NCI-H1105 treated with DMSO at 0.1 percent for 48 hours (cell line): ENCODE data around the gene ZGLP1.
A peak's percentile ranks its signal among the peaks of the same experiment; 100 is the strongest.

Experiments
- DNase-seq: peaks from one replicate; lab custom pipeline; 2025; lab: John Stamatoyannopoulos, UW

ZGLP1 gene

DNA sequence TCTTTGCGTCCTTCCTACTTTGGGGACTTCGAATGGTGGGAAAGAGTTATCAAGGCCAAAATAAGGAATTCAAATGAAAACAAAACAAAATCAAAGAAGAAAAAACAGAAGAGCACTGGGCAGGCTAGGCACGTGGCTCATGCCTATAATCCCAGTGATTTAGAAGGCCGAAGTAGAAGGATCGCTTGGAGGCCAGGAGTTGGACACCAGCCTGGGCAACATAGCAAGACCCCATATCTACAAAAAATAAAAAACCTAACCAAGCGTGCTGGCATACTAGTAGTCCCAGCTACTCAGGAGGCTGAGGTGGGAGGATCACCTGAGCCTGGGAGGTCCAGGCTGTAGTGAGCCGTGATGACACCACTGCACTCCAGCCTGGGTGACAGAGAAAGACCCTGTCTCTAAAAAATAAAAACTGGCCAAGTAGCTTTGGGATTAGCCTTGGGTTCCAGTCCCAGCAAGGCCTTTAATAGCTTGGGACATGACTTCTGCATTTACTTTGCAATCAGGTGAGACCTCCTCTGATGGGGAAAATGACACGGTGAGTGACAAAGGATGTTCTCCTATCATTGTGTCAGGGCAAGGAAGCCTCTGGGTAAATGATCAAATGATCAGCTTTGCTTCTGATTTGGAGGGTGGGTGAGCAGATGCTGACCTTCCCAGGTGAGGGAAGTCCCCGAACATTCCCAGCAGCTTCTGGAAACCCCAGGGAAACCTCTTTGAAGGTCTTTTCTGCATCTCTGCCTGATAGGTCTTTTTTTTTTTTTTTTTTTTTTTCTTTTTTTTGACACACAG lies 31.6 kb downstream of the ZGLP1 start:
- DNase-seq, result no peak

DNA sequence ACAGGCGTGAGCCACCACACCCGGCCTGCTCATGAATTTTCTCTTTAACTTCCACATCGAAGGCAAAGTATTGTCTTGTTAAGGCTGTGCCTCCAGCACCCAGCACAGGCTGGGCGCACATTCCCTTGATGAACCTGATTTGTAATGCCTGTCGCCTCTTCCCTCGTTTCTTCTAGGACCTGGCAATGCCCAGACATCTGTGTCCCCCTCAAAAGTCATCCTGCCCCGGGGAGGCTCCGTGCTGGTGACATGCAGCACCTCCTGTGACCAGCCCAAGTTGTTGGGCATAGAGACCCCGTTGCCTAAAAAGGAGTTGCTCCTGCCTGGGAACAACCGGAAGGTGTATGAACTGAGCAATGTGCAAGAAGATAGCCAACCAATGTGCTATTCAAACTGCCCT lies 35.0 kb downstream of the ZGLP1 start:
- no peak for DNase-seq

DNA sequence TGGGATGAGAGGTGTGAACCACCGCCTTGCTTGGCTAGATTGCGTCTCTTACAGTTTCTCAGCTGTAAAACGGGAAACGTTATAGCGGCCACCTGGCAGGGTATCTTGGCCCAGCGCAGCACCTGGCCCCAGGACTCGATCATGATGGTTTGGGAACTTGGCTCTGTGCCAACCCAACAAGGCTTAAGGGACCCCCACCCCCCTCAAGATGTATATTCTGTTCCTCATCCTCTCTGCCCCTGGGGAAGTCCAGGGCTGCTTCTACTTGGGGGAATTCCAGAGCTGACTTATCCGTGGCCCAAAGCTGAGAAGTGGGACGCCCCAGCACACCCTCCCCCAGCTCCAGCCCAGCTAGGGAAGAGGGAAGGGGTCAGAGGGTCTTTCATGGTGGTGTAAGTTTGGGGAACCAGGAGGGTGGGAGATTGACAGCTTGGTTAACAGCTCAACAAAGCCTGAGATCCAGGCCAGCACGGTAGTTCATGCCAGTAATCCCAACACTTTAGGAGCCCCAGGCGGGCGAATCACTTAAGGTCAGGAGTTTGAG lies 38.0 kb downstream of the ZGLP1 start:
- DNase-seq, result no peak

DNA sequence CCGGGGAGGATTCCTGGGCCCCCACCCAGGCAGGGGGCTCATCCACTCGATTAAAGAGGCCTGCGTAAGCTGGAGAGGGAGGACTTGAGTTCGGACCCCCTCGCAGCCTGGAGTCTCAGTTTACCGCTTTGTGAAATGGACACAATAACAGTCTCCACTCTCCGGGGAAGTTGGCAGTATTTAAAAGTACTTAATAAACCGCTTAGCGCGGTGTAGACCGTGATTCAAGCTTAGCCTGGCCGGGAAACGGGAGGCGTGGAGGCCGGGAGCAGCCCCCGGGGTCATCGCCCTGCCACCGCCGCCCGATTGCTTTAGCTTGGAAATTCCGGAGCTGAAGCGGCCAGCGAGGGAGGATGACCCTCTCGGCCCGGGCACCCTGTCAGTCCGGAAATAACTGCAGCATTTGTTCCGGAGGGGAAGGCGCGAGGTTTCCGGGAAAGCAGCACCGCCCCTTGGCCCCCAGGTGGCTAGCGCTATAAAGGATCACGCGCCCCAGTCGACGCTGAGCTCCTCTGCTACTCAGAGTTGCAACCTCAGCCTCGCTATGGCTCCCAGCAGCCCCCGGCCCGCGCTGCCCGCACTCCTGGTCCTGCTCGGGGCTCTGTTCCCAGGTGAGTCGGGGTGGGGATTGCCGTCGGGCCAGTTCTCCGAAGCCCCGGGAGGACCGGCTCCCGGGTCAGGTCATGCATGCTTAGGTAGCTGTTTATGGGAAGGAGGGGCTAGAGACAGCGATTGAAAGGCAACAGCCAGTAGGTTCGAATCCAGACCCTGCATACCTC lies 38.8 kb downstream of the ZGLP1 start, which contains the start of gene ICAM1:
Gene ICAM1, plus strand, starts transcription at position 505 of the 779 bp plus-strand sequence. Its CDS starts 40 bp downstream, at position 545.
- DNase-seq, result peak; percentile 4

DNA sequence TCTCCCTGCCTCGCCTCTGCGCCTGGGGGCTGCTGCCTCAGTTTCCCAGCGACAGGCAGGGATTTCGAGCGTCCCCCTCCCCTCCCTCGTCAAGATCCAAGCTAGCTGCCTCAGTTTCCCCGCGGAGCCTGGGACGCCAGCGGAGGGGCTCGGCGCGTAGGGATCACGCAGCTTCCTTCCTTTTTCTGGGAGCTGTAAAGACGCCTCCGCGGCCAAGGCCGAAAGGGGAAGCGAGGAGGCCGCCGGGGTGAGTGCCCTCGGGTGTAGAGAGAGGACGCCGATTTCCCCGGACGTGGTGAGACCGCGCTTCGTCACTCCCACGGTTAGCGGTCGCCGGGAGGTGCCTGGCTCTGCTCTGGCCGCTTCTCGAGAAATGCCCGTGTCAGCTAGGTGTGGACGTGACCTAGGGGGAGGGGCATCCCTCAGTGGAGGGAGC lies 39.4 kb downstream of the ZGLP1 start:
- DNase-seq, result no peak

DNA sequence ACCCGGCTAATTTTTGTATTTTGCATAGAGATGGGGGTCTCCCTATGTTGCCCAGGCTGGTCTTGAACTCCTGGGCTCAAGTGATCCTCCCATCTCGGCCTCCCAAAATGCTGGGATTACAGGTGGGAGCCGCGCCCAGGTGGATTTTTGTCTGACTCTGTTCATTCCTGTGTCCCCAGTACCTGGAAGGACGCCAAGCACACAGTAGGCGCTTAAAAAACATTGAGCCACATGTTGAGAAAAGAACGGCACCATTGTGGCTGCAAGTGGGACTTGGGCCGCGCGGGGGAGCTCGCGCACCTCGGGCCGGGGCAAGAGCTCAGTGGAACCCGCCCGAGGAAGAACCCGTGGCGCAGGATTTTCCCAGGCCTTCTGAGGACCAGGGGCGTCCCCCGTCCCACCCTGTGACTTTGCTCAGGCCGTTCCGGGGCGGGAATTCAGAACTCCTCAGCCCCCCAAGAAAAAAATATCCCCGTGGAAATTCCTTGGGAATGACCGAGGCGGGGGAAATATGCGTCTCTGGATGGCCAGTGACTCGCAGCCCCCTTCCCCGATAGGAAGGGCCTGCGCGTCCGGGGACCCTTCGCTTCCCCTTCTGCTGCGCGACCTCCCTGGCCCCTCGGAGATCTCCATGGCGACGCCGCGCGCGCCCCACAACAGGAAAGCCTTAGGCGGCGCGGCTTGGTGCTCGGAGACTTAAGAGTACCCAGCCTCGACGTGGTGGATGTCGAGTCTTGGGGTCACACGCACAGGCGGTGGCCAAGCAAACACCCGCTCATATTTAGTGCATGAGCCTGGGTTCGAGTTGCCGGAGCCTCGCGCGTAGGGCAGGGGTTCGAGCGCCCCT lies 40.1 kb downstream of the ZGLP1 start:
- DNase-seq, result peak; percentile 48

DNA sequence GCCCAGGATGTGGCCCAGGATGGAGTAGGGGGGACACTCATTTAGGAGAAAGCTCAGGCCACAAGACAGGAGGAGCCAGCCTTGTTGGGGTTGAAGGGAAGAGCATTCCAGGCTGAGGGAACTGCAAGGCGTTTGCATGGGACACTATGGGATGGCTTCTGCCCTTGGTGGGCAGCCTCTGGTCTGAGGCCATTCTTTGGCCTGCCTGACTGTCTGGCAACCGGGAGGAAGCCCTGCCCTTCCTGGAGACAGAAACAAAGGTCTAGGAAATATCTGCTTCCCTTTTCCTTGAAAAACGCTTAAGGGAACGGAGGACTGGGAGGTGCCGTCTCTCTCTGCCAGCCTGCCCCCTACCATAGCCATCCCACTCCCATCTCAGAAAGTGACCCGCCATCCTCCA lies 41.5 kb downstream of the ZGLP1 start:
- no peak for DNase-seq

DNA sequence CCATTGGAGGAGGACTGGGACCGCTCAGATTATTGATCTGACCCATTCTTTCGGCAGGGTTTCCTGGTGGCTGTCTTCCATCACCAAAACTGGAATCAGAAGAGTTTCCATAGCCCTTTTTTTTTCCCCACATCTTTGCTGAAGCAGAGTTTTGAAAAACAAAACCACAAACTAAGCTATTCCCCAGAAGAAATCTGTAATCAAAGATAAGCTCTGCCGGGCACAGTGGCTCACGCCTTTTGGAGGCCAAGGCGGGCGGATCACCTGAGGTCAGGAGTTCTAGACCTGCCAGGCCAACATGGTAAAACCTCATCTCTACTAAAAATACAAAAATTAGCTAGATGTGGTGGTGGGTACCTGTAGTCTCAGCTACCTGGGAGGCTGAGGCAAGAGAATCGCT lies 42.9 kb downstream of the ZGLP1 start:
- no peak for DNase-seq

DNA sequence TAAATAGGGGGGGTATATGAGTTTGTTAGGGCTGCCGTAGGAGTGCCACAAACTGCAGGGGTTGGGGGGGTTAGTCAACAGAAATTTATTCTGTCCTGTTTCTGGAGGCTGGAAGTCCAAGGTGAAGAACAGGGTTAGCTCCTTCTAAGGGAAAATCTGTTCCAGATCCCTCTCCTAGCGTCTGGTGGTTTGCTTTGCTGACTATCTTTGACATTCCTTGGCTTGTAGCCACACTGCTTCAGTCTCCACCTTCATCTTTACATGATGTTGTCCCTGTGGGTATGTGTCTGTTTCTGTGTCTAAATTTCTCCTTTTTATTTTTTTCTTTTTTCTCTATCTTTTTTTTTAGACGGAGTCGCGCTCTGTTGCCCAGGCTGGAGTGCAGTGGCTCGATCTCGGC lies 46.8 kb downstream of the ZGLP1 start:
- DNase-seq, result no peak

DNA sequence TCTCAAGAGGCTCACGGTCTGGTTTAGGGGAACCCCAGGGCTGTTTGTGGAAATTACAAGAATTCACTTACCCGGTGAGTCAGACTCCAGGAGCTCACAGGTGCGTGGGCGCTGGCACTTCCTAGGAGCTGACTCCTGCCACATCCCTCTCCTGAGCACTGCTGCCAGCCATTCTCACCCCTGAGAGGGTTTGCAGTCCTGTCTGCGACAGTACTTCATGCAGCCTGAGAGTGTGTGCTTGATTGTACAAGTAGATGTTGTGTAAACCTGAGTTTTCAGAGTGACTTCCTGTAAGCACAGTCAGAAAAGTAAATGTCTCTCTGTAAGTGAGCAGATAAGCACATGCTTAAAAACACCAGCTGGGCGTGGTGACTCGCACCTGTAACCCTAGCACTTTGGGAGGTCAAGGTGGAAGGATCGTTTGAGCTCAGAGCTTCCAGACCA lies 49.5 kb downstream of the ZGLP1 start:
- DNase-seq, result no peak

DNA sequence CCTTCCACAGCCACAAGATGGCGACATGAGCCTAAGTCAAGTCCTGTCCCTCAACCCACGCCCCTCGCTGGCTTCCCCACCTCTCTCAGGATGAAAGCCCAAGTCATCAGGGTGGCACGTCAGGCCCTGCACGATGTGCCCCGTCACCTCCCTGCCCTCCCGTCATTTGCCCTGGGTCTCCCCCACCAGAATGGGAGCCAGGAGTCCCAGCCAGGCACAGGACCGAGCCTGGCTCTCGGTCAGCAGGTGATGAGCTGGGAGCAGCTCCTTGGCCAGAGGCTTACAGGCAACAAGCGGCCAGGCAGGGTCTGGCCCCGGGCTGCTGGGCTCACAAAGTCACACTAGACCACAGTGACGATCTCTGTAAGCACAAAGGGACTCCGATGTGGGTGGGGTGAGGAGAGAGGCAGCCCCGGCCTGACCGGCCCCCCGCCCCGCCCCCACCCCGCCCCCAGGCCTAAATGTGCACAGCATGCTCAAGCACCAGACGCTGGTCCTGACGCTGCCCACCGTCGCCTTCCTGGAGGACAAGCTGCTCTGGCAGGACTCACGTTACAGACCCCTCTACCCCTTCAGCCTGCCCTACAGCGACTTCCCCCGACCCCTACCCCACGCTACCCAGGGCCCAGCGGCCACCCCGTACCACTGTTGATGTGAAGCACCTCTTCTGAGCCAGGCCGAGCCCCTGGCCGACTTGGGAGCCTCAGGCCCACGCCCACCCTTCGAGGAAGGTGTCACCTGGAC lies 50.3 kb downstream of the ZGLP1 start:
- peak; percentile 78 for DNase-seq

DNA sequence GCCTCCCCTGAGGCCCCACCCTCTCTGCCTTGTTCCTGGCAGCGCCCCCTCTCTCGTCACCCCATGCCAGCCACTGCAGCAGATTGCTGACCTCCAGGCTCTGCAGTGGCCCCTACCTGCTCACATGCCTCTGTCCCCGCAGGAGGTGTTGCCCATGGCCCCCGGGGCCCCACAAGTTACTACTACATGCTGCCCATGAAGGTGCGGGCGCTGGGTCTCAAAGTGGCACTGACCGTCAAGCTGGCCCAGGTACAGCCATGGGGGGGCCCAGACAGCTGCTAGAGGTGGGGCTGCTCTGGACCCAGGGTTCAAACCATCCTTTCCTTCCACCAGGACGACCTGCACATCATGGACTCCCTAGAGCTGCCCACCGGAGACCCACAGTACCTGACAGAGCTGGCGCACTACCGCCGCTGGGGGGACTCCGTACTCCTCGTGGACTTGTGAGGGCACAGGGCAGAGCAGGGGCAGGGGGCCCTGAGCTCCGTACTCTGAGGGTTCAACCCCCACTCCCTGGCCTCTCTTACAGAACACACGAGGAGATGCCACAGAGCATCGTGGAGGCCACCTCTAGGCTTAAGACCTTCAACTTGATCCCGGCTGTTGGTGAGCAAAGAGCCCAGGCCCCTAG lies 51.4 kb downstream of the ZGLP1 start:
- DNase-seq, result no peak

DNA sequence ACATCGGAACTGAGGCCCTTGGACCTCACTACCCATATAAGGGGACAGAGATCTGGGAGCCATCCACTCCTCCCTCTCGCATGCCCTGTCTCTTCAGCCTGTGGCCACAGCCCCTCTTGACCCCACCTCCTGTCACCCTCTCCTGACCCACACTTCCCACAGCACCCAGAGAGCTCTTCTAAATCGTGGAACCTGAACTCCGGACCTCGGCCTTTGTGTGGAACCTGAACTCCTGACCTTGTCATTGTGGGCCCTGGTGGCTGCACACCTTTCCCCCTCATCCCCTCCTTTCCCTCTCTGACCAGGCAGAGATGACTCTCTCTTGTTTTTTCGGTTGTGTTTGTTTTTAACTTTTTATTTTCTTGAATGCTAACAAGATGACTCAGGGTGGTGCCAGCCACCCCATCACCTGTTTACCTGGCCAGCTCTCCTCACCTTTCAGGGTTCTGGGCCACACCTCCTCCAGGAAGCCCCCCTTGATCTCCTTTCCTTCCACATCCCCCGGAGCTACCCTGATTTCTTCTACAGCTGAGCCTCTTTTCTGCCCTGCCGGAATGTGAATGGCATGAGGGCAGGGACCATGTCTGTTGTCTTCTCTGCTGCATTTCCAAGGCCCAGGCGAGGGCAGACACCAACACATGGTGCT lies 52.5 kb downstream of the ZGLP1 start:
- no peak for DNase-seq

DNA sequence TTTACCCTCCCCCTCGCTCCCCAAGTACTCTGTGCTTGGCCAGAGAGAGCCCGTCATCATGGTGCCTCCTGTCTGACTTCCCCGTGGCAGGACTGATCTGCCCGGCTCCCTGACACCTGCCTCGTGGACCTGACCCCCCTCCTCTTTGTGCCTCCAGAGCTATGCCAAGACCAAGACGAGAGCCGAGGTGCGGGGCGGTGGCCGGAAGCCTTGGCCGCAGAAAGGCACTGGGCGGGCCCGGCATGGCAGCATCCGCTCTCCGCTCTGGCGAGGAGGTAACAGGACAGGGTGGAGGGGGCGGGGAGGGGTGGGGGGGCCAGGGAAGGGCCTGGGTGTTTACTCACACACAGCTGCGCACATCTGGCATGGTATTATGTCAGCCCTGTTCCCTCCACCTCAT lies 53.1 kb downstream of the ZGLP1 start:
- no peak for DNase-seq

DNA sequence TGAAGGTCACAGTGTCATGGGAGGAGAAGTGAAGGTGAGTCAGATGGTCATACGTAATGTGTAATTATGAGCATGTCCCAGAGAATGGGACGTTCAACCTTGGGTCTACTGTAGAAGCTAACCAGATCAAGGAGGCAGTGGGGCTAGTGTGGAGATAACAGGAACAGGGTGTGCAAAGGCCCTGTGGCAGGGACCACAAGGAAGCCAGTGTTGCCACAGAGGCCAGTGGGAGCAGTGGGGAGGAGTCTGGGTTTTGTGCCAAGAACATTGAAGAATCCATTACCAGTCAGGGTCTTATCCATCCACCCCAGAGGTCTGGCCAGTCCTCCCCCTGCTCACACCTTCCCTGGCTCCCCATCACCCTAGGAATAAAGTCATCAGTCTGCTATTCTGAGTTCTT lies 54.3 kb downstream of the ZGLP1 start:
- no peak for DNase-seq
